ENCODE results near the gene DOCK2. TPM values are rescaled to one million over a fixed set of nuclear protein-coding genes. Genes with fewer than 3 reads are reported as not detected.
A peak's percentile ranks its signal among the peaks of the same experiment; 100 is the strongest.

Gene DOCK2
- polyA plus RNA-seq, 3 donors, result 57.5 to 178 (median 115) TPM

- Histone ChIP-seq H4K20me1 (ENCODE audit: insufficient read depth, low read length) (peaks cover 95% of the 10 kb centered on the region), H3K27ac (ENCODE audit: low read depth in 1 of 2, low read length in 2 of 2) (peak overlapping the region; percentile 77 to 93), H3K9ac (ENCODE audit: insufficient read depth, low read length, poor library complexity, severe bottlenecking) (peak overlapping the region; percentile 54), H3K4me3 (replicated peaks in 1 of 3; ENCODE audit: low read depth in 2 of 3, low read length in 3 of 3) (peak overlapping the region; percentile 7 to 76 (median 49)), H3K27me3 (ENCODE audit: control insufficient read depth in 2 of 2, insufficient read depth in 2 of 2, low read length in 2 of 2) (no peaks in the 10 kb centered on the region), H3K36me3 (replicated peaks in 1 of 2; ENCODE audit: control insufficient read depth in 1 of 2, insufficient read depth in 2 of 2, low read length in 2 of 2) (peaks cover 0 to 13% of the 10 kb centered on the region in 2 donors), H3K4me2 (replicated peaks; ENCODE audit: extremely low read depth, low read length, poor library complexity, severe bottlenecking) (peak overlapping the region; percentile 87), H3K4me1 (ENCODE audit: control insufficient read depth in 1 of 2, insufficient read depth in 2 of 2, low read length in 2 of 2) (peaks cover 79 to 82% of the 10 kb centered on the region in 2 donors), H2AFZ (ENCODE audit: insufficient read depth, low read depth, low read length, poor library complexity, severe bottlenecking) (no peak overlapping the region), H3K79me2 (ENCODE audit: insufficient read depth, low read length) (peaks cover 100% of the 10 kb centered on the region), H3K9me3 (replicated peaks in 1 of 2; ENCODE audit: control insufficient read depth in 1 of 2, insufficient read depth in 1 of 2, low read length in 2 of 2) (no peaks in the 10 kb centered on the region)
- Mint-ChIP-seq H3K4me1 (peaks cover 94% of the 10 kb centered on the region), H3K4me3 (peak overlapping the region; percentile 73 to 91), H3K27ac (peak overlapping the region; percentile 78 to 97 (median 93)), H3K27me3 (ENCODE audit: low read depth in 3 of 3) (no peaks in the 10 kb centered on the region), H3K36me3 (peaks cover 24 to 40% of the 10 kb centered on the region in 2 donors), H3K9me3 (no peaks in the 10 kb centered on the region)
- WGBS (ENCODE audit: insufficient coverage), result no CpG with 5 or more reads among the region's 1 CpG
- peak; percentile 57 to 68 (median 65) for DNase-seq
- intact Hi-C loops (cut with micrococcal nuclease), result no loop called here
- no peak for TF ChIP-seq CTCF (IDR thresholded peaks at IDR 0.05)
Measured at GRCh38 chr5:169647566-169647965, 10.5 kb downstream of the DOCK2 start.

GRCh38 chr5:169648725-169649310 is 11.7 kb downstream of the DOCK2 start:
- peaks cover 96% of the 10 kb centered on the region for H3K4me1 Mint-ChIP-seq
- peaks cover 0 to 25% of the 10 kb centered on the region in 2 donors for H3K36me3 ChIP-seq (replicated peaks in 1 of 2; ENCODE audit: control insufficient read depth in 1 of 2, insufficient read depth in 2 of 2, low read length in 2 of 2)
- peak overlapping the region in 1 of 3 experiments; percentile 76 for H3K4me3 ChIP-seq (replicated peaks in 1 of 3; ENCODE audit: low read depth in 2 of 3, low read length in 3 of 3)
- 33% methylated on average over 11 of the region's 13 CpGs for WGBS (ENCODE audit: insufficient coverage)
- peak overlapping the region; percentile 77 to 93 for H3K27ac ChIP-seq (ENCODE audit: low read depth in 1 of 2, low read length in 2 of 2)
- H2AFZ ChIP-seq (ENCODE audit: insufficient read depth, low read depth, low read length, poor library complexity, severe bottlenecking), result no peak overlapping the region
- intact Hi-C loops (cut with micrococcal nuclease), result no loop called here
- peaks cover 95% of the 10 kb centered on the region for H4K20me1 ChIP-seq (ENCODE audit: insufficient read depth, low read length)
- H3K9ac ChIP-seq (ENCODE audit: insufficient read depth, low read length, poor library complexity, severe bottlenecking), result peak overlapping the region; percentile 54
- TF ChIP-seq CTCF (IDR thresholded peaks at IDR 0.05), result no peak
- H3K27me3 Mint-ChIP-seq (ENCODE audit: low read depth in 3 of 3), result no peaks in the 10 kb centered on the region
- DNase-seq, result peak in 2 of 3 donors; percentile 34 to 42
- peaks cover 75 to 82% of the 10 kb centered on the region in 2 donors for H3K4me1 ChIP-seq (ENCODE audit: control insufficient read depth in 1 of 2, insufficient read depth in 2 of 2, low read length in 2 of 2)
- H3K36me3 Mint-ChIP-seq, result peaks cover 27 to 47% of the 10 kb centered on the region in 2 donors
- H3K79me2 ChIP-seq (ENCODE audit: insufficient read depth, low read length), result peaks cover 100% of the 10 kb centered on the region
- H3K4me3 Mint-ChIP-seq, result peak overlapping the region; percentile 73 to 91
- peak overlapping the region; percentile 87 for H3K4me2 ChIP-seq (replicated peaks; ENCODE audit: extremely low read depth, low read length, poor library complexity, severe bottlenecking)
- no peaks in the 10 kb centered on the region for H3K9me3 ChIP-seq (replicated peaks in 1 of 2; ENCODE audit: control insufficient read depth in 1 of 2, insufficient read depth in 1 of 2, low read length in 2 of 2)
- H3K27me3 ChIP-seq (ENCODE audit: control insufficient read depth in 2 of 2, insufficient read depth in 2 of 2, low read length in 2 of 2), result no peaks in the 10 kb centered on the region
- peak overlapping the region; percentile 78 to 97 (median 93) for H3K27ac Mint-ChIP-seq
- H3K9me3 Mint-ChIP-seq, result no peaks in the 10 kb centered on the region

Data from CD14-positive monocyte (primary cell).